UCSD-AML1 (cell line): ENCODE data around the gene ACSF3.

Experiments used
- DNase-seq: peaks from one replicate; lab custom pipeline; 2025; ENCODE audit not compliant: unreplicated experiment; lab: John Stamatoyannopoulos, UW

Gene ACSF3

GRCh38 chr16:89123001-89123830 is 29.6 kb downstream of the ACSF3 start:
- no peak for DNase-seq

DNA sequence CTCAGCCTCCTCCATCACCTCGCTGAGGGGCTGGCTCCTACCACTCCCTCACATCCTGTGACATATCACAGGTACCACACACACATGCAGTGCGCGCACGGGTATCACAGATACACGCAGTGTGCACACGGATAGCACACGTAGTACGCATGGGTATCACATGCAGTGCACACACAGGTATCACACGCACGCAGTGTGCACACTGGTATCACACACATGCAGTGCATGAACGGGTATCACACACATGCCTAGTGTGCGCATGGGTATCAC is 30.1 kb downstream of the ACSF3 start:
- no peak for DNase-seq

GRCh38 chr16:89129378-89129777 is 35.7 kb downstream of the ACSF3 start:
- no peak for DNase-seq

- DNase-seq, result no peak
These were observed 36.8 kb downstream of the ACSF3 start for GRCh38 chr16:89130448-89130847.

DNA sequence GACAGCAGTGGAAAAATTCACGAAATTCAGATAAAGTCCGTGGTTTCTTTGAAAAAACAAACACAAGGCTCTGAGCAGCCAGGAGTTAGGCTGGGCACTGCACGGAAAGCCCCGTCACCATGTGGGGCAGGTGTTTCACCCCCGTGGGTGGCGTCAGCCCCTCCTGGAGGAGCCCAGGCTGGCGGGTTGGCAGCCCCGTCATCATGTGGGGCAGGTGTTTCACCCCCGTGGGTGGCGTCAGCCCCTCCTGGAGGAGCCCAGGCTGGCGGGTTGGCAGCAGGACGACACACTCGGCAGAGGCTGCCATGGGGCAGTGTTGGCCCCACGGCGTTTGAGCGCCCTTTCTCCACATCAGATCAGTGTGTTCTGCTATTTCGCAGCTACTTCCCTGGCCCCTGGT is 38.1 kb downstream of the ACSF3 start:
- DNase-seq, result no peak

GRCh38 chr16:89132194-89133005 is 38.7 kb downstream of the ACSF3 start:
- no peak for DNase-seq

DNA sequence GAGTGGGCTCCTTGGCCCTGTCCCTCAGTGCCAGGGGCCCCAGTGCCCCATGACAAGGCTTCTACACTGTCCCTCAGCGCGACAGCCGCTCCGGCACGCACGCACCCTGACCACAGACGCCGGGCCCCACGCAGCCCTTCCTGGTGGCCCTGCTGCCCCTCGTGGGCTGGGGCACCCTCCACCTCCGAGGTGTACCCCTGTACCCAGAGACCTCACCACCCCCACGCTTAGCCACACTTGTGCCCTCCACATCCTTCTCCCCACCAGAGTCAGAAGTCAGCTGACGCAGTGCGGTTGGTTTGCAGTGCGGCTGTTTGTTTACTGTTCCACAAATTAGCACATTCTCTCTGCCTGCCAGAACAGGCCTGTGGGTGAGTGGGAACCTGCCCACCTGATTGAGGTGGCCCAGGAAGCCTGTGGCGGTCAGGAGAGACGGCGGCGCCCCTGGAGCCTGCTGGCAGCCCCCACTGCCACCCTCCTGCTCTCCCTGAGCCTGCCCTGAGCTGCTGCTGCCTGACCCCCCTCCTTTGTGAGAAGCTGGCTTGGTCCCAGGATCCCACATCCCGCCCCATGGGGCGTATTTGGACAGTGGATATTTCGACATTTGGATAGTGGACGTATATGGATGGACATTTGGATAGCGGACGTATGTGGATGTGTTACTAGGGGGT is 39.9 kb downstream of the ACSF3 start:
- no peak for DNase-seq

DNA sequence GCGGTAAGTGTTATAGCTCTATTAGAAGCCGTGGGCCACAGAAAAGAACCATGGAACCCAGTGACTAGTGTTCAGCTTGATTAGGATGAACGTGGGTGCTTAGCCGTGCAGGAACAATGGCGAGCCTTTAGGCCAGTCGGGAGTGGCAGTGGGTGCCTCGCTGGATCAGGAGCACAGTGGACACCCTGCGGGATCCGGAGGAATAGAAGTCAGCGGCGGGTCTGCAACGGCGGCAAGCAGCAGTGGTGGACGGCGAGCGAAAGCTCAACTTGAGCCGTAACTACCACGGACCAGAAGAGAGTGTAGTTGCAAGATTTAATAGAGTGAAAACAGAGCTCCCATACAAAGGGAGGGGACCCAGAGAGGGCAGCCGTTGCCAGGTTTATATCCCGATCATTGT is 40.6 kb downstream of the ACSF3 start:
- no peak for DNase-seq

DNA sequence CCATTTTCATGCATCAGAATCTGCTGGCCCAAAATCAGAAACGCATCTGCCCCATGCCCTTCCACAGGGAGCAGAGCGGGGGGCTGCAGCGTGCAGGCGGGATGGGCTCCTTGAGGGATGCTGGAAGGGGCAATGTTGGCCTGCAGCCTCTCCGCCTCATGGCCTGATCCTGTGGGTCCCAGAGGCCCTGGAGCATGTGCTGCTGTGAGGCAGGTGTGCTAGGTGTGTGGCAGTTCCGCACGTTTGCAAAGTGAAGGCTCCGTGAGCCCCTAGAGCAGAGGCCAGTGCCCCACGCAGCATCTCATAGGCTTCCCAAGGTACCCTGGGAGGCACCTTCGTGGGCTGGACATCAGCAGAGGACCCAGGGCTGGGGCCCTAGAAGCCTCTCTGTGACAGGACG is 41.5 kb downstream of the ACSF3 start:
- DNase-seq, result no peak

DNA sequence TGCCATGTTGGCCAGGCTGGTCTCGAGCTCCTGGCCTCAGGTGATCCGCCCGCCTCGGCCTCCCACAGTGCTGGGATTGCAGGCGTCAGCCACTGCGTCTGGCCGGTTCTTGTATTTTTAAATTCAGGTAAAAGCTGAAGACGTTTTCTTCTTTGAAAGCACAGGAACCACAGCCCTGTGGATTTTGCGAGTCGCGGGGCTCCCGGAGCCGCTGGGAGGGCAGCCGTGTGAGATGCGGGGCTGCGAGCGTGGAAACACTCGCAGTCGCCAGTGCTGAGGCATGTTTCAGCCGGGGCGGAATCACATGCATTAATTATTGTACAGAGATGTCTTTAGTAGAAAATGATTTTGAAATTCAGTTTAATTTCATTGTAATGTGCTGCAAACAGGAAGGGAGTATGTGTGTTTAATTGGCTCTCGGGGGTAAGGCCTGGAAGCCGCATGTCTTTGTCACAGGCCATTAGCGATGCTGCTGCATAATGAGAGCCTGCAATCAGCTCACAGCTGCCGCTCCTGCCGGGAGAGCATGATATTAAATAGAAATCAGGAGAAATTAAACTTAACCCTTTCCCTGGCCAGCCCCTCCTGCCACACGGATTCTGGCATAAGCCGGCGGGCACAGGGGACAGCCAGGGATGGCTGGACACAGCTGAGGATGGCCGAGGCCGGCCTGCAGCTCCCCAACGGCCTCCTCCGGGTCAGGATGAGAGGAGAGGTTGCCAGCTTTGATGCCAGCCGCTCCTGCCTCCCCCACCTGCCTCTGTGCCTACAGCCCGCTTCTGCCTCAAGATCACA is 42.5 kb downstream of the ACSF3 start:
- no peak for DNase-seq

DNA sequence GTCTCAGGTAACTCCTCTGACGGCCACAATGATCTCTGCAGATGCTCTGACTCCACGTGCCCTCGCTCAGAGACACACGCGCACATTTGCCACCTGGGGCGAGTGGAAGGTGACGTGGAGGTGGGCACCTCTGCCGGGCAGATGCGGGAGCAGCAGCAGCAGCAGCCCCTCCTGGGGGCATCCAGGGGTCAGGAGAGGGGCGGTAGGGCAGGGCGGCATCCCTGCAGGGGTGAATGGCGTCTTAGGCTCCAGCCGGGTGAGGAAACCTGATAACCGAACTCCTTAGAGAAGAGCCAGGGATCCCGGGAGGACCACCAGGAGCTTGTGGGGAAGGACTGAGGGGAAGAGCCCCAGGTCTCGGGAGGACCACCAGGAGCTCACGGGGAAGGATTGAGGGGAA is 43.3 kb downstream of the ACSF3 start:
- no peak for DNase-seq

DNA sequence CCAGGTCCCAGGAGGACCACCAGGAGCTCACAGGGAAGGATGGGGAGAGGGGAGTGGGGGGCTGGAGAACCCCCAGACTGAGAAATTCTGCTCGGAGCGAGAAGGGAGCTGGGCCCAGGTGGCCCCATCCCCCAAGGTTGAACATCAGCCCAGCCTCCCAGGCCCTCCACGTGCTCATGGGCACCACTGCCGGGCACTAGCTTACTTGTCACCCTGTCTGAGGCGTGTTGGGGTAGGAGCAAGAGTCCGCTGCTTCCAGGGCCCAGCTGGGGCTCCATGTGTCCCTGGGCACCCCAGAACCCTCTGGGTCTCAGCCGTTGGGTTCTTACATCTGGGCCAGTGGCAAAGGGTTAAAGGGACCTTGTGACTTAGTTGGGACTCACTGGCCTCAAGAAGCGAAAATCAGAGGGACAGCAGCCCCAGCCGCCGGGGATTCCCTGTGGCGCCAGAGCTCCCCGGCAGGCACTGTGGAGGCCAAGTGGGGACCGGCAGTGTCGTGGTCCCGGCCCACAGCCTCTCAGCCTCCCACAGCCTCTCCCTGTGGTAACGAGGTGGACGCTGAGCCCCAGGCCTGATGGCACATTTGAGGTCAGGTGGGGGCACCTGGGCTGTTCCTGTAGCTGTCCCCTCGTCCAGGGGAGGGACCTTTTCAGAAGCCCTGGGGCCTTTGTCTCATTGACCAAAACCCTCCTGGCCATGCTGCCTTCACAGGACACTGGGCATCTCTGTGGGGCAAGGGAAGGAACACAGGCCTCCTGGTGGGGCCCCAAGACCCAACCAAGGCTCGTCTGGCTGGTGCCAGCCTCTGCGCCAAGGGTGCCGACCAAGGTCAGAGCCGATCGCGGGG is 44.2 kb downstream of the ACSF3 start:
- no peak for DNase-seq

GRCh38 chr16:89138513-89138795 is 44.8 kb downstream of the ACSF3 start:
- DNase-seq, result no peak

GRCh38 chr16:89138843-89139520 is 45.3 kb downstream of the ACSF3 start:
- no peak for DNase-seq

- no peak for DNase-seq
These were observed 46.3 kb downstream of the ACSF3 start for GRCh38 chr16:89139907-89140361.

DNA sequence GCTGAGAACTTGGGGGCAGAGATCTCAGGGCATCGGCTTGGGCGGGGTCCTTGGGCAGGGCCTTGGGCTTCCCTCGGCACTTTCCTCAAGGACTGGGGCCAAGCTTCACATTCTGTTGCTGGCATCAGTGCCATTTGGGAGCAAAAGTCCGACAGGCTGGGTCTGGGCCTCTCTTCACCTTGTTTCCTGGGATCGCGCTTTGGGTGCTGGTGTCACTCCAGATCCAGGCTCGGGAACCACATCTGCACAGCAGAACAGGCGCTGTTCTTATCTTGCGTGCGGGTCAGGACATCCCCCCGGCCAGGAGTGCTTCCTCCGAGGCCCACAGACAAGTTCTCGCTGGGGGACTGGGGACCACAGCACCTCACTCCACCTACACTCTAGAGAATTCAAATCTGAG is 46.7 kb downstream of the ACSF3 start:
- no peak for DNase-seq

- DNase-seq, result no peak
These were observed 47.6 kb downstream of the ACSF3 start for GRCh38 chr16:89140981-89141883.

DNA sequence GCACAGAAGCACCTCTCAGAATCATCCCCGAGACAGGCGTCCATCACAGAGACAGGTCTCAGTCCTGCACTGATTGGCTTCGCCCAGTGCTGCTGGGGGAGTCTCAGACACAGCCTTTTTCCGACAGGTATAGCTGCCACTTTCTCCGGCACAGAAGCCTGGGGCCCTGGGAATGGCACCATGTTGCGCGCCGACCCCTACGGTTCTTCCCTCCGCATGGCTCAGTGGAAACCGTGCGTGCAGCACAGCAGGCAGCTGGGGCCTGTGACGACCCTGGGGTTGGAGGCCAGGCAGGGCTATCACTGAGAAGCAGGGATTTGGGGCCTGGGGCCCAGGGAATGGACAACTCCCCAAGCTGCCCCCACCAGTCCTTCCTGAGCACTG is 48.2 kb downstream of the ACSF3 start:
- DNase-seq, result no peak
